ENCODE data around the gene FOXM1.

- TF ChIP-seq CREM (IDR thresholded peaks at IDR 0.05; ENCODE audit: low read depth) (no peak), POLR2A (IDR thresholded peaks at IDR 0.05; ENCODE audit: low read depth, low read length) (no peak), CBX5 (IDR thresholded peaks at IDR 0.05; ENCODE audit: low read depth) (no peak), HDAC2 (IDR thresholded peaks at IDR 0.05) (no peak), CTCF (IDR thresholded peaks at IDR 0.05 in 2 of 3, conservative IDR thresholded peaks at IDR 0.05 in 1 of 3; ENCODE audit: control insufficient read depth in 2 of 3, extremely low read depth in 1 of 3, insufficient read depth in 1 of 3, low read depth in 3 of 3, low read length in 3 of 3) (no peak), E2F4 (IDR thresholded peaks at IDR 0.05; ENCODE audit: low read depth, low read length) (no peak), NR2F1 (conservative IDR thresholded peaks at IDR 0.05) (no peak), SP1 (IDR thresholded peaks at IDR 0.05; ENCODE audit: low read depth, low read length) (no peak), HDGF (IDR thresholded peaks at IDR 0.05) (no peak), ELK1 (IDR thresholded peaks at IDR 0.05; ENCODE audit: low read depth, low read length) (no peak), EED (IDR thresholded peaks at IDR 0.05; ENCODE audit: low read depth) (no peak), EZH2 (IDR thresholded peaks at IDR 0.05; ENCODE audit: borderline replicate concordance, control insufficient read depth, low read depth, low read length) (no peak)
Observed at GRCh38 chr12:2835691-2836403, 41.1 kb downstream of the FOXM1 start.

All from GM12878 (cell line).